ENCODE results near the gene ZNF318.

Gene ZNF318

GRCh38 chr6:43286456-43286979, 82.9 kb downstream of the ZNF318 start:
- Histone ChIP-seq H3K9me3 (no peaks in the 10 kb centered on the region), H3K4me3 (ENCODE audit: low read depth, low read length) (no peak overlapping the region), H3K27me3 (no peaks in the 10 kb centered on the region), H3K4me1 (no peaks in the 10 kb centered on the region), H3K36me3 (no peaks in the 10 kb centered on the region)
- no peak for DNase-seq
- no peak for TF ChIP-seq CTCF (IDR thresholded peaks at IDR 0.05; ENCODE audit: low read depth, low read length)

All from BE2C (cell line).